NCI-H2107 (cell line): ENCODE measurements around the gene TBC1D22A.
"Not testable (repeated sequence)": the region's sequence is repeated elsewhere in the genome, so short reads cannot be mapped to it uniquely, and the experiment has no call there.

ENCODE experiments used
- DNase-seq: peaks from one replicate; lab custom pipeline; 2025; lab: John Stamatoyannopoulos, UW

TBC1D22A gene

GRCh38 chr22:47124451-47124881 lies 362.0 kb downstream of the TBC1D22A start:
- no peak for DNase-seq

GRCh38 chr22:47124961-47125360 lies 362.5 kb downstream of the TBC1D22A start:
- no peak for DNase-seq

GRCh38 chr22:47125603-47126002 lies 363.2 kb downstream of the TBC1D22A start:
- DNase-seq, result no peak

GRCh38 chr22:47126344-47126811 lies 363.9 kb downstream of the TBC1D22A start:
- no peak for DNase-seq

- no peak for DNase-seq
Measured at GRCh38 chr22:47127441-47127871, 365.0 kb downstream of the TBC1D22A start.

- no peak for DNase-seq
Measured at GRCh38 chr22:47128216-47128615, 365.8 kb downstream of the TBC1D22A start.

- DNase-seq, result no peak
Measured at GRCh38 chr22:47128622-47129215, 366.3 kb downstream of the TBC1D22A start.

- no peak for DNase-seq
Measured at GRCh38 chr22:47129902-47130635, 367.6 kb downstream of the TBC1D22A start.

GRCh38 chr22:47130883-47131631 lies 368.6 kb downstream of the TBC1D22A start:
- no peak for DNase-seq

GRCh38 chr22:47131632-47132427 lies 369.4 kb downstream of the TBC1D22A start:
- DNase-seq, result no peak

GRCh38 chr22:47132428-47132825 lies 370.0 kb downstream of the TBC1D22A start:
- no peak for DNase-seq

- DNase-seq, result no peak
Measured at GRCh38 chr22:47133061-47133969, 370.9 kb downstream of the TBC1D22A start.

GRCh38 chr22:47134222-47134621 lies 371.8 kb downstream of the TBC1D22A start:
- DNase-seq, result no peak

- DNase-seq, result no peak
Measured at GRCh38 chr22:47135338-47135737, 372.9 kb downstream of the TBC1D22A start.

GRCh38 chr22:47136050-47136449 lies 373.6 kb downstream of the TBC1D22A start:
- no peak for DNase-seq

GRCh38 chr22:47136671-47137070 lies 374.2 kb downstream of the TBC1D22A start:
- DNase-seq, result no peak

- no peak for DNase-seq
Measured at GRCh38 chr22:47139013-47139789, 376.8 kb downstream of the TBC1D22A start.

GRCh38 chr22:47139790-47140119 lies 377.3 kb downstream of the TBC1D22A start:
- DNase-seq, result no peak

- DNase-seq, result not testable (repeated sequence)
Measured at GRCh38 chr22:47140975-47141374, 378.5 kb downstream of the TBC1D22A start.

GRCh38 chr22:47142427-47143046 lies 380.1 kb downstream of the TBC1D22A start:
- no peak for DNase-seq
